OCI-M2 (cell line): ENCODE results near the gene CPD.
"Not testable (repeated sequence)": the region's sequence is repeated elsewhere in the genome, so short reads cannot be mapped to it uniquely, and the experiment has no call there.

ENCODE experiments used
- DNase-seq: peaks from one replicate; lab custom pipeline; 2025; ENCODE audit not compliant: unreplicated experiment; lab: John Stamatoyannopoulos, UW

Gene CPD

DNA sequence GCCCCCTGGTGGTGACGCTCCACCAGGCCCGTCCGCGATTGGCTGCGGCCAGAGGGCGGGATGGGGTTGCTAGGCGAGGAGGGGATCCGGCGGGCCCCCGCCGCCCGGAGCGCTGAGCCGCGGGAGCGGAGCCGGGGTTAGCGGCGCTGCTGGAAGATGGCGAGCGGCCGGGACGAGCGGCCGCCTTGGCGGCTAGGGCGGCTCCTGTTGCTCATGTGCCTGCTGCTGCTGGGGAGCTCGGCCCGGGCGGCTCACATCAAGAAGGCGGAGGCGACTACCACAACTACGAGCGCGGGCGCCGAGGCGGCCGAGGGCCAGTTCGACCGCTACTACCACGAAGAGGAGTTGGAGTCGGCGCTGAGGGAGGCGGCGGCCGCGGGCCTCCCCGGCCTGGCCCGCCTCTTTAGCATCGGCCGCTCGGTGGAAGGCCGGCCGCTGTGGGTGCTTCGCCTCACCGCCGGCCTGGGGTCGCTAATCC is at the start of gene CPD:
CPD (plus strand) TSS at position 103 of the 478 bp plus-strand sequence; CDS start at position 157, 54 bp downstream.
- DNase-seq, result peak; percentile 82

DNA sequence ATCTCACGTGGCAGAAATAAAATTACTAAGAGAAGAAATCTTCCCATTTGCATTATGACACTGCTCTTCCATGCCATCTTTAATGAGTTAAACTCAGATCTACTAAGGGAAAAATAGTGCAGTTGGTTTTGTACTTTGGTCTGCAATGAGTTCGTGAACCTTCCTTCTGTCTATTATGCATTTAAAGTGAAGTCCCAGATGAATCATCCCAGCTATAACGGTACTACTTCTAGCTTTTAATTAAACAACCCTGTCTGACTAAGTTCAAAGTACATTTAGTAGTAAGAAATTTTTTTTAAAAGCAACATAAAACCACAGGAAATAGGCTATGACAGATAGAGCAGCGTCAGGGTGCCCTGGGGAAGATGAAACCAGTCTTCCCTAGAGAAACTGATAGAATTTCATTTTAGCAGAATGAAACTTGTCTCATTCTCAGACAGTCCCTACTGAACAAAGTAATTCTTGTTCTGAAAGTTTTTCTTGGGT is 46.6 kb upstream of the CPD start:
- no peak for DNase-seq

- no peak for DNase-seq
Measured at GRCh38 chr17:30333503-30334360, 45.0 kb upstream of the CPD start, which contains the start of gene TMIGD1. TSS of gene TMIGD1 (minus strand) at chr17:30334057. CDS start at chr17:30332133, 1,924 bp downstream.

DNA sequence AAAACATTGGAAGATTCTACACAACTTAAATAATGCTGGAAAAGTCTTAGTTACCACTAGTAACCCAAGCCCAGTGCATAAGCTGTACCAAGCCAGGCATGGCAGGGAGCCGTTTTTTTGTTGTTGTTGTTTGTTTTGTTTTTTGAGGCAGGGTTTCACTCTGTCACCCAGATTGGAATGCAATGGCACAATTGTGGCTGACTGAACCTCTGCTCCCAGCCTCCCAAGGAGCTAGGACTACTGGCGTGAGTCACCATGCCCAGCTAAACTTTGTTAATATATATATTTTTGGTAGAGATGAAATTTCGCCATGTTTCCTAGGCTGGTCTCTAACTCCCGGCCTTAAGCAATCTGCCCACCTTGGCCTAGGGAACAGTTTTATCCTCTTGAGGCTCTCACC is 44.3 kb upstream of the CPD start:
- DNase-seq, result no peak

GRCh38 chr17:30336369-30337171 is 42.2 kb upstream of the CPD start:
- no peak for DNase-seq

DNA sequence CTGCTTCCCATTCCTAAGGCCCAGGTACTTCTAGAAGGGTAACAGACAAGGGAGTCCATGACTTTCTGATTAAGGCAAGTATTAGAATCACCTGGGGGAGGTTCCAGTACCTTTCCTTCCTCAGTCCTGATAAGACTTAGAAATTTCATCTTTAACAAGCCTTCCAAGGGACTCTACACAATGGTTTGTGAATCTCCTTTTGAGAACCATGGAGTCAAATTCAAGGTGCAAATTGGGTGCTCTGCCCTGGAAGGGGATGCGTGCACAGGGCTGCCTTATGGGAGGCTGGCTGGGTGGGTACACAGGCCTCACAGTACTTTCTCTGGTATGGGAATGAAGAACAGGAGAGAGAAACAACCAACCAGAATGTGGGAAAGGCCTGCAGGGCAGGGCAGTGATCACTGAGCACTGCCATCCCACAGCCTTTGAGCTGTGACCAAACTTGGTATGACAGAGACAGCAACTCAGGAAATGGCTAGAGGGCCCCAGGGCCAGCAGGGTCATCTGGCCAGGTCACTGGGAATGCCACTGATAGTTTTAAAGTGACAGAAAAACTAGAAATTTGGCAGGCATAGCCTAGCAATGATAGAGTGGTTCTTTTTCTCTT is 41.2 kb upstream of the CPD start:
- DNase-seq, result no peak

GRCh38 chr17:30339086-30339485 is 39.6 kb upstream of the CPD start:
- DNase-seq, result no peak

- DNase-seq, result no peak
Measured at GRCh38 chr17:30340801-30341356, 37.8 kb upstream of the CPD start.

DNA sequence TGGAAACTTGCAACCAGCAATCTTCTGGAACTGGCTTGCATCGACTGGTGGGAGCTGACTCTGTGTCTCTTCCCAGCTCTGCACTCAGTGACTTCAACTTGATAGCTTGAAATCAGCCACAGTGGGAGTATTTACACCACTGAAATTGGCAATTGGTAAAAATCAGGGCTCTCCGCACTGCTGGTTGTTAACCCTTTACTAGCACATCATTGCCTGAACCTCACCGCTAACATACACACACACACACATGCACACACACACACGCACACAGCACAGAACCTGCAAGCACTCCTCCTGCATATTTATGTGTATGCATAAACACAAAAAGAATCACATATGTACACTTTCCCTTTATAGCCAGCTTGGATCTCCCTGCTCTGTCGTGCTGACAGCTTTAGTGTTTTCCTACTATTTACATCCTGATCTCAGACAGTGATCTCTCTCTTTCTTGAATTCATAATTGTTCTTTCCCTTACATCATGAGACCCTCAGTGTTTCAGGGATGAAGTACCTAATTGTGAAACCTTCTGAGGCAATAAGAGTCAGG is 37.0 kb upstream of the CPD start:
- DNase-seq, result no peak

DNA sequence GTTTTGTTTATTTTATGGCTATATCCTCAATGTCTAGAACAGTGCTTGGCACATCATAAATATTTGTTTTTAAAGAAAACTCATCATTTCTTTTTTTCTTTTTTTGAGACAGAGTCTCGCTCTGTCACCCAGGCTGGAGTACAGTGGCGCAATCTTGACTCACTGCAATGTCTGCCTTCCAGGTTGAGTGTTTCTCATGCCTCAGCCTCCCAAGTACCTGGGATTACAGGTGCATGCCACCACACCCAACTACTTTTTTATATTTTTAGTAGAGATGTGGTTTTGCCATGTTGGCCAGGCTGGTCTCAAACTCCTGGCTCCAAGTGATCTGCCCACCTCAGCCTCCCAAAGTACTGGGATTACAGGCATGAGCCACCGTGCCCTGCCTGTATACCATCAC is 35.5 kb upstream of the CPD start:
- not testable (repeated sequence) for DNase-seq

DNA sequence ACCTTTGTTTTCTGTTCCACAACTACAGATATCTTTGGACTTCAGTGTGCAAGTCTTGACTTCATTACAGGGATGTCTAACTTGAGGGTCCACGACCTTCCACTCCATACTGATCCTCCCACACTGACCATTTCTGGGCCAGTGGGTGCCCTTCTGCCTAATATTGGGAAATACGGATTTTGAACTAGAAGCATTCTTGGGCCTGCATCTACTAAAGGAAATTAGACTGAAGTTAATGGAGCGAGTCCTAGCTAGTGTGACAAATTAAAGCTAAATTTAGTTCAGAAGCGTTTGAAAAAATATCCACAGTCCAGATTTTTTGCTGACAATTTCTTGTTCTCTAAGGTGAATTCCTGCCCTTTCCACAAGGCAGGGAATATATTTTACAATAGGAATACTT is 34.9 kb upstream of the CPD start:
- no peak for DNase-seq

- DNase-seq, result no peak
Measured at GRCh38 chr17:30344283-30345088, 34.2 kb upstream of the CPD start.

DNA sequence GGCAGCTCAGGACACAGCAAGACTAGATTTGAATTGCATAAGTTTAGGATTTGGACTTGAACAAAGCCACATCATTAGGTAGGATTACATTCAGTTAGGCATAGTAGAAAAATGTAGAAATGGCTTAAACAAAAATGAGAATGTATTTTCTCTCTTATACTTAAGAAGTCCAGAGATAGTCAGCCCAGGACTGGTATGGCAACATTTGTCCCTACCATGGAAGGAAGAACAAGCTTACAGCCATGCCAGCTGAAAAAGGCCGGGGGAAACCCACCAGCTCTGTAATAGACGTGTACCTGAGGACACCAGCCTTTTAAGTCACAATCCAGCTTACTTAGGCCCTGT is 33.7 kb upstream of the CPD start:
- no peak for DNase-seq

GRCh38 chr17:30345527-30346075 is 33.1 kb upstream of the CPD start:
- DNase-seq, result no peak

DNA sequence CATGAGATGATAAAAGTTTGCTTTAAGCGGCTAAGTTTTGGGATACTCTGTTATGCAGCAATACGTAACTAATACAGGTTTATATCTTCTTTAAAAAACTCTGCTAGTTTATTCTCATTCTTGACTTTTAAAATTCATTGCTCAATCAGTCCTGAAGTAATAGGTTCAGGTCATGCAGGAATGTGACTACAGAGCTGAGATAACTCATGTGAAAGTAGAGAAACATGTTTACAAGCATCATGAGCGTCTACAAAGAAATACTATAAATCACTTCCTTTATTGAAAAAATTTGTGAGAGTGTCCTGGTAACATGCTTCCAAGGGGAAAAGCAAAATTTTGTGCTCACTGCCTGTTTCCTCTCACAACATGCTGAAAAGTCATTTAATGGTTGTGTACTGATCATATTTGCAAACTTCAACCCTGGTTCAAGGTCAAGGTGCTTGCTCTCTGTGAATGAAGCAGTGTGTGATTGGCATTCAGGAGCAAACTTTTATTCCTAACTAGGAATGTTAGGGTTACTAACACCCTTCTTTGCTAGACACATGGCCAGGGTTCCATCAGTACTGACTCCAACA is 32.4 kb upstream of the CPD start:
- no peak for DNase-seq

- DNase-seq, result no peak
Measured at GRCh38 chr17:30347488-30347887, 31.2 kb upstream of the CPD start.

DNA sequence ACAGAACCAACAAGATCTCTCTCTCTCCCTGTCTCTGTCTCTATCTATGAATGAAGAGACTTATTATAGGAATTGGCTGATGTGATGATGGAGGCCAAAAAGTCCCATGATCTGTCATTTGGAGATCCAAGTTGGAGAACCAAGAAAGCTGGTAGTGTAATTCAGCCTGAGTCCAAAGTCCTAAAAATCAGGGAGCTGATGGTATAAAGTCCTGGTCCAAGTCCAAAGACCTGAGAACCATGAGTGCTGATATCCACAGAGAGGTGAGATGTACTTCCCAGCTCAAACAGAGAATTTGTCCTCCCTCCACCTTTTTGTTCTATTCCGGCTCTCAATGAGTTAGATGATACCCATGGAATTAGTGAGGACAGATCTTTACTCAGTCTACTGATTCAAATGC is 29.5 kb upstream of the CPD start:
- DNase-seq, result no peak

DNA sequence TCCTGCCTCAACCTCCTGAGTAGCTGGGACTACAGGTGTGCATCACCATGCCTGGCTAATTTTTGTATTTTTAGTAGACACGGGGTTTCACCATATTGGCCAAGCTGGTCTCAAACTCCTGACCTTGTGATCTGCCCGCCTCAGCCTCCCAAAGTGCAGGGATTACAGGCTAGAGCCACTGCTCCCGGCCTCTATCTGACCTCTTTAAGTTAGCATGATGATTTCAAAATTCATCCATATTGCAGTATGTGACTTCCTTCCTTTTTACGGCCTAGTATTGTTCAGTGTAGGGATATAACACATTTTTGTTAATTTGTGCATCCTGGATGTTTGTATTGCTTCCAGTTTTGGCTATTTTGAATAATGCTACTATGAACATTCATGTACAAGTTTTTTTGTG is 27.5 kb upstream of the CPD start:
- DNase-seq, result not testable (repeated sequence)

GRCh38 chr17:30351735-30352134 is 27.0 kb upstream of the CPD start:
- DNase-seq, result no peak
